GM20431 (cell line): ENCODE measurements around the gene ANKRD13D.
"Not testable (repeated sequence)": the region's sequence is repeated elsewhere in the genome, so short reads cannot be mapped to it uniquely, and the experiment has no call there.

Experiments
- in situ Hi-C: fragments of 300-500 bp; cut with MseI, MboI; formaldehyde crosslinking; loops from one replicate; pipeline ENCODE4 v1.15.0; 2020; ENCODE audit warnings: low sequenced_read_pairs; ENCODE audit not compliant: unreplicated experiment

Gene ANKRD13D

DNA sequence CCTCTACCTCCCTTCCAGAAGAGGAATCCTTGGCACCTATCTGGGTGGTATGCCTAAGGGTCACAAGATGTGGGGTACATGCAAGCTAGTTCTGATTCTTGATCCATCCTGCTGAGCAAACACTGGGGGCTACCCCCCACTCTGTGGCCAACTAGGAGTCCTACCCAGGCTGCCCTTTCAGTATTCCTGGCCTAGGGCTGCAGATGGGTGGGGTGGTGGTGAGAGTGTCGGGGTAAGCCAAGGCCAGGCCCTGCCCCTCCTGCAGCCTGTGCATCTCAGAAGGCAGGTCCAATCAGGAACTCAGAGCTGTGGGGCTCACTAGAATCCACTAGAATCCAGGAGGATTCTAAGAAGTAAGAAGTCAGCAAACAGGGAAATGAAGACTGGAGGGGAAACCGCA is 25.1 kb downstream of the ANKRD13D start:
- in situ Hi-C loops = no loop called here

DNA sequence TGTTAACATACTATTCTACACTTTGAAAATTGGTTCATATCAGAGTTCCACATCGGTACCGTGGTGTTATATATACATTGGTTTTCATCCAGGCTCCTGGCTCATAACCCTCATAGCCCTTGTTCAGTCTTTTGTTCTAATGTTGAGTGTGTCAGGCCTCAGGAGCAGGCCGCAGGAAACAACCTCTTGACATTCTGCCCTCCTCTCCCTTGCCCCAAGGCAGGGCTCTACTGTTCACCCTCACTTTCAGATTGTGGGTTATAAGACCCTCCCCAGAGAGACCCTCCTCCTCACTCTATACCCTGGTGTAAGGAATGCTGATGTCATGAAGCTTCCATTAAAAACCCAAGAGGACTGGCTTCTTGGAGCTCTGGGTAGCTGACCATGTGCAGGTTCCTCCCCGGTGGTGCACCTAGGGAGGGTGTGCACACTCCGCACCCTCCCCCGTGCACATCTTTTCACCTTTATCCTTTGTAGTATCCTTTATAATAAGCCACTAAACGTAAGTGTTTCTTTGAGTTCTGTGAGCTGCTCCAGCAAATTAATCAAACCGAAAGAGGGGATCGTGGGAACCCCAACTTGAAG is 26.3 kb downstream of the ANKRD13D start:
- in situ Hi-C loops = no loop called here

- in situ Hi-C loops = no loop called here
Measured at GRCh38 chr11:67316882-67317204, 27.7 kb downstream of the ANKRD13D start.

DNA sequence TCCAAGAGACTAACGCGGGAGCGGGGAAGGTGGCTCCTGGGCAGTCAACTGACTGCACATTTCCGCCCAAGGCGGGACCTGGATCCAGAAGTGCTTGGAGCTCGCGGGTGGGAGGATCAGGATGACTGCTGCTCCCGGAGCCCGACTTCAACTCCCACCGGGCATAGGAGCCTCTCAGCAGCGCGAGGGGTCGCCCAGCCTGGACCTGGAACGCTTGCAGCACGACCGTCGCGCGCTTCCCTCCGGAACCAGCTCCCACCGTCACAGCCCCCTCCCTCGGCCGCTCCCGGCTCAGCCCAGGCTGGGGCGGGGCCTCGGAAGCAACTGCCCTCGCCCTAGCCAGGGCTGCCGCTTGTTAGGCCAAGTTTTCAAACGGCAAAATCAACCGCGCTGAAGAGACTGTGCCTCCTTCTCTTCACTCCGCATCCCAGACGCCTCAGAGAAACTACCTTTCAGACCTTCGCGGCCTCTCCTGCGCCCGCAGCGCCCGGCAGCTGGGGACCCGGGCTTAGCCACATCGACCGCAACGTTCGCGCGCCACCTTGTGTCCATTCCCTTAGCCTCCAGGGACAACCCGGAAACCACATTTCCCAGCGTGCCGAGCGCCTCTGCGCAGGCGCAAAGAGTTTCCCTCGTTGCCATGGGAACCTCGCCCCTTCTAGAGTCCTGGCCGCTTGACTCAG is 28.2 kb downstream of the ANKRD13D start:
- in situ Hi-C loops = no loop called here

GRCh38 chr11:67317888-67318555 is 28.9 kb downstream of the ANKRD13D start:
- in situ Hi-C loops = no loop called here

DNA sequence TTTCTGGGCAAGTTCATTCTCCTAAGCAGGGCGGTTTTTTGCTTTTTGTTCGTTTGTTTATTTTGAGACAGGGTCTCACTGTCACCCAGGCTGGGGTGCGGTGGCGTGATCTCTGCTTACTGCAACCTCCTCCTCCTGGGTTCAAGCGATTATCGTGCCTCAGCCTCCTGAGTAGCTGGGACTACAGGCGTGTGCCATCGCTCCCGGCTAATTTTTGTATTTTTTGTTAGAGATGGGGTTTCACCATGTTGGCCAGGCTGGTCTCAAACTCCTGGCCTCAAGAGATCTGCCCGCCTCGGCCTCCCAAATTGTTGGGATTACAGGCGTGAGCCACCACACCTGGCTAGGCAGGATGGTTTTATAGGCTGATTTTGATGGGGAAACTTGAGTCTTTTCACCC is 29.8 kb downstream of the ANKRD13D start:
- in situ Hi-C loops = not testable (repeated sequence)

- in situ Hi-C loops = no loop called here
Measured at GRCh38 chr11:67320011-67320410, 30.9 kb downstream of the ANKRD13D start.

DNA sequence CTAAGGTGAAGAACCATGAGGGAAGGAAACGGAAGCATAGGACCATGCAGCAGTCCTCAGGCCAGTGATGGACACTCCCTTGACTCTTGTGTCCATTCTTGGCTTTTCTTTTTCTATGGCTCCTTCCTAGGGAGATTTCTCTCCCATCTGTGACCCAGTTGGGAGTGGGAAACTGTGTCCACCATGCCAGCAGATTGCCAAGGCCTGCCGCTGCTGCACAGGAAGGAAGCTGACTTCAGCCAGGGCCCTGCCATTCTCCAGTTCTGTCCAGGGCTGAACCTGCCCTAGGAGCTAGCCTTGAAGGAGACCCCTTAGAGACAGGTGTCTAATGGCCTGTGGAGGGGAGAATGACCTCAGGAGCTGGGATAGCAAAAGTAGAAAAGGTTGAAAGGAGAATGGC is 31.6 kb downstream of the ANKRD13D start:
- in situ Hi-C loops = no loop called here

GRCh38 chr11:67321313-67321871 is 32.3 kb downstream of the ANKRD13D start:
- in situ Hi-C loops = no loop called here

GRCh38 chr11:67322049-67322448 is 32.9 kb downstream of the ANKRD13D start:
- in situ Hi-C loops = no loop called here

DNA sequence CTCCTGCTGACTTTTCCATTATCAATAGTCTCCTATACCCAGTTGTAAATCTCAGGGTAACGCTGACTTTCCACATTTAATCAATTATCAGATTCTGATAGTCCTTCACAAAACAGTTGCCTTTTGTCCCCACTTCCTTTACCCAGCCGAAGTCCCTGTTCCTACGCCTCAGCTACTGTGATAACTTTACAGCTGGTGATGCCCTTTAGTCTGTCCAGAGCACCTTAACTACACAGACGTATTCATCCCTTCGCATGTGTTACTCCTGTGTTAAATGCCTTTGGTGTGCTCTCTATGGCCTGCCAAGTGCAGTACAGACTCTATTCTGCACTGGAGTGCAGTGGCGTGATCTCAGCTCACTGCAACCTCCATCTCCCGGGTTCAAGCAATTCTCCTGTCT is 34.4 kb downstream of the ANKRD13D start:
- in situ Hi-C loops = no loop called here

DNA sequence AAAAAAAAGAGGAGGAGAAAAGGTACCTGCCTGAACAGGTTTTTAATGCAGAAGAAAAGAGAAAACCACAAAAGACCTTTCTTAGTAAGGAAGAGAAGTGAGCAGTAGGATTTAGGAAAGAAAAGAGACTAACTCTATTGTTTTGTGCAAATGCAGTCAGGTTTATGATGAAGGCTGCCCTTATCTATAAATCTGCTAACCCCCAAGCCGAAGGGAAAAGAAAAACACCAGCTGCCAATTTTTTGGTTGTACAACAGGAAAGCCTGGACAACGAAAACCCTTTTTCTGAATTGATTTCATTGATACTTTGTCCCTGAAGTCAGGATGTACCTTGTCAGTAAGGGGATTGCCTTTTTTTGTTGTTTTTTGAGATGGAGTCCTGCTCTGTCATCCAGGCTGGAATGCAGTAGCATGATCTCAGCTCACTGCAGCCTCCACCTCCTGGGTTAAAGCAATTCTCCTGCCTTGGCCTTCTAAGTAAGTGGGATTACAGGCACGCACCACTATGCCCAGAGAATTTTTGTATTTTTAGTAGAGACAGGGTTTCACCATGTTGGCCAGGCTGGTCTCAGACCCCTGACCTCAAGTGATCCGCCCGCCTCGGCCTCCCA is 43.1 kb downstream of the ANKRD13D start:
- in situ Hi-C loops = no loop called here

GRCh38 chr11:67337257-67337656 is 48.2 kb downstream of the ANKRD13D start:
- in situ Hi-C loops = no loop called here

- in situ Hi-C loops = no loop called here
Measured at GRCh38 chr11:67344264-67344663, 55.2 kb downstream of the ANKRD13D start.

GRCh38 chr11:67345247-67345919 is 56.3 kb downstream of the ANKRD13D start:
- in situ Hi-C loops = no loop called here

- in situ Hi-C loops = no loop called here
Measured at GRCh38 chr11:67345920-67346819, 57.1 kb downstream of the ANKRD13D start.

GRCh38 chr11:67347964-67348749 is 59.1 kb downstream of the ANKRD13D start:
- in situ Hi-C loops = no loop called here

DNA sequence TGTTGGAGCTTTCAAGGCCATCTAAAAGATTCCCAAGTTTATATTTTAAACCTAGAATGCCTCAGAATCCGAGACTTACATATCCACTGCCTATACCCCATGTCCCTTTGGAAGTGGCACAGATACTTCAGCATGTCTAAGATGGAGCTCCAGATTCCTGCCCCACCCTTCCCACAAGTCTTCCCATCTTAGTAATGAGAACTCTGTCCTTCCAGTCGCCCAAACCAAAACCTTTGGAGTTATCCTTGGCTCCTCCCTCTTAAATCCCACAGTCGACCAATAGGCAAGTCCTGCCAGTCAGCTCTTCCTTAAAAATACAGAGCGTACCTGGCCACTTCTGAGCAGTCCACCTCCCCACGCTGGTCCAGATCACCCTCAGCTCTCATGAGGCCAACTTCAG is 59.9 kb downstream of the ANKRD13D start:
- in situ Hi-C loops = no loop called here

- in situ Hi-C loops = no loop called here
Measured at GRCh38 chr11:67349457-67349856, 60.4 kb downstream of the ANKRD13D start.
